IMR-90 (cell line): ENCODE measurements around the gene RPL19. TPM values are rescaled to one million over a fixed set of nuclear protein-coding genes. Genes with fewer than 3 reads are reported as not detected.

Experiments
- ATAC-seq: fragments of 200-7000 bp; cut with Tn5 transposase; 2 replicates; pipeline ENCODE4 v1.9.1; 2020; ENCODE audit warnings: low read depth, mild to moderate bottlenecking, moderate library complexity
- BruUV-seq: library from RNA; stranded (reverse); fragments of 400-500 nt; replicated peaks from 2 replicates; lab custom pipeline; 2021; lab: Mats Ljungman, UMichigan
- CTCF ChIA-PET: fragments of 300-600 bp; formaldehyde crosslinking; extraction: SDS; loops from one replicate; lab custom pipeline; 2021; ENCODE audit warnings: antibody characterized with exemption; lab: Yijun Ruan, JAX
- POLR2A ChIA-PET: fragments of 300-600 bp; sonication (Branson Sonifier 250); formaldehyde crosslinking; loops from one replicate; lab custom pipeline; 2022; ENCODE audit warnings: antibody characterized with exemption; ENCODE audit not compliant: unreplicated experiment; lab: Charles Lee
- DNase-seq: peaks from one replicate; pipeline ENCODE4 v3.0.0; 2013
- H2AFZ ChIP-seq: replicated peaks from 2 replicates; pipeline ENCODE3; 2013; ENCODE audit warnings: low read length, mild to moderate bottlenecking; ENCODE audit not compliant: poor library complexity
- H2AK5ac ChIP-seq: 2 replicates; pipeline ENCODE4 v1.6.1; 2013; ENCODE audit warnings: low read depth, low read length, inconsistent platforms
- H2AK9ac ChIP-seq: replicated peaks from 2 replicates; pipeline ENCODE3; 2013; ENCODE audit warnings: mild to moderate bottlenecking, low read depth, low read length, moderate library complexity; ENCODE audit not compliant: poor library complexity
- H2BK120ac ChIP-seq: 2 replicates; pipeline ENCODE4 v1.6.1; 2013; ENCODE audit warnings: low read depth, low read length, inconsistent platforms
- H2BK15ac ChIP-seq: 3 replicates; pipeline ENCODE4 v1.6.1; 2013; ENCODE audit warnings: low read depth, low read length, inconsistent platforms
- H2BK20ac ChIP-seq: 2 replicates; pipeline ENCODE4 v1.6.1; 2013; ENCODE audit warnings: low read depth, mild to moderate bottlenecking, inconsistent platforms, low read length, moderate library complexity
- H2BK5ac ChIP-seq: 2 replicates; pipeline ENCODE4 v1.6.1; 2013; ENCODE audit warnings: mild to moderate bottlenecking, low read depth, low read length, inconsistent platforms; ENCODE audit not compliant: poor library complexity, severe bottlenecking
- H3K14ac ChIP-seq: replicated peaks from 2 replicates; pipeline ENCODE4 v1.6.1; 2013; ENCODE audit warnings: low read depth, low read length, inconsistent platforms
- H3K18ac ChIP-seq: 2 replicates; pipeline ENCODE4 v1.6.1; 2013; ENCODE audit warnings: low read depth, low read length, control low read depth
- H3K23ac ChIP-seq: 2 replicates; pipeline ENCODE4 v1.6.1; 2013; ENCODE audit warnings: low read depth, low read length, inconsistent platforms
- H3K27ac ChIP-seq: 2 replicates; pipeline ENCODE4 v1.5.1; 2013; ENCODE audit warnings: mild to moderate bottlenecking, control low read depth, low read length; ENCODE audit not compliant: insufficient read depth
- H3K27me3 ChIP-seq: 2 replicates; pipeline ENCODE4 v1.6.1; 2013; ENCODE audit warnings: low read length; ENCODE audit not compliant: control insufficient read depth, insufficient read depth
- H3K36me3 ChIP-seq: 2 replicates; pipeline ENCODE4 v1.6.1; 2013; ENCODE audit warnings: low read length, mixed read lengths; ENCODE audit not compliant: control insufficient read depth, insufficient read depth
- H3K4ac ChIP-seq: 2 replicates; pipeline ENCODE4 v1.6.1; 2013; ENCODE audit warnings: low read depth, low read length, inconsistent platforms
- H3K4me1 ChIP-seq: 2 replicates; pipeline ENCODE4 v1.6.1; 2013; ENCODE audit warnings: low read length, mixed read lengths; ENCODE audit not compliant: control insufficient read depth, insufficient read depth
- H3K4me2 ChIP-seq: 2 replicates; pipeline ENCODE4 v1.6.1; 2013; ENCODE audit warnings: low read depth, mild to moderate bottlenecking, control low read depth, low read length, moderate library complexity
- H3K4me3 ChIP-seq: 2 replicates; pipeline ENCODE4 v1.5.1; 2013; ENCODE audit warnings: low read depth, mild to moderate bottlenecking, control low read depth, low read length, moderate library complexity; ENCODE audit not compliant: insufficient read depth
- H3K56ac ChIP-seq: 2 replicates; pipeline ENCODE4 v1.6.1; 2013; ENCODE audit warnings: low read length, inconsistent platforms; ENCODE audit not compliant: insufficient read depth; ENCODE audit errors: extremely low read depth
- H3K79me1 ChIP-seq, 2 experiments: 2 replicates each; pipeline ENCODE4 v1.6.1; 2013; ENCODE audit warnings: low read length in 2 of 2, inconsistent platforms in 1 of 2, low read depth in 1 of 2
- H3K9ac ChIP-seq: 2 replicates; pipeline ENCODE4 v1.6.1; 2013; ENCODE audit warnings: low read depth, low read length, control low read depth
- H3K9me1 ChIP-seq: 2 replicates; pipeline ENCODE4 v1.6.1; 2013; ENCODE audit warnings: low read length, inconsistent platforms; ENCODE audit not compliant: insufficient read depth
- H3K9me3 ChIP-seq: 2 replicates; pipeline ENCODE4 v1.6.1; 2013; ENCODE audit warnings: low read length; ENCODE audit not compliant: control insufficient read depth, insufficient read depth
- H4K20me1 ChIP-seq: 2 replicates; pipeline ENCODE4 v1.6.1; 2013; ENCODE audit warnings: low read length, inconsistent platforms; ENCODE audit not compliant: insufficient read depth
- H4K5ac ChIP-seq: 2 replicates; pipeline ENCODE4 v1.6.1; 2013; ENCODE audit warnings: mild to moderate bottlenecking, low read depth, low read length, control low read depth
- H4K8ac ChIP-seq, 2 experiments: 2 replicates each; pipeline ENCODE4 v1.6.1; 2013; ENCODE audit warnings: low read depth in 2 of 2, low read length in 2 of 2, control low read depth in 1 of 2, inconsistent platforms in 1 of 2
- H4K91ac ChIP-seq: 2 replicates; pipeline ENCODE4 v1.6.1; 2013; ENCODE audit warnings: low read depth, low read length, inconsistent platforms; ENCODE audit not compliant: insufficient read depth
- BHLHE40 ChIP-seq: fragments of 150-350 bp; IDR thresholded peaks from 2 replicates; pipeline ENCODE4 v1.6.1; 2016; ENCODE audit warnings: mild to moderate bottlenecking, low read depth, low read length
- CEBPB ChIP-seq: IDR thresholded peaks from 2 replicates; pipeline ENCODE4 v1.6.1; 2012; ENCODE audit warnings: low read depth, low read length, improper control_type of control experiment
- CHD1 ChIP-seq: IDR thresholded peaks from 2 replicates; pipeline ENCODE4 v1.6.1; 2012; ENCODE audit warnings: low read depth, low read length, improper control_type of control experiment
- MAZ ChIP-seq: IDR thresholded peaks from 2 replicates; pipeline ENCODE4 v1.6.1; 2012; ENCODE audit warnings: low read depth, mild to moderate bottlenecking, low read length, improper control_type of control experiment, moderate library complexity, borderline replicate concordance
- MXI1 ChIP-seq: IDR thresholded peaks from 2 replicates; pipeline ENCODE4 v1.6.1; 2012; ENCODE audit warnings: low read depth, mild to moderate bottlenecking, low read length, moderate library complexity, borderline replicate concordance
- NFE2L2 ChIP-seq: fragments of 150-350 bp; IDR thresholded peaks from 2 replicates; pipeline ENCODE4 v1.6.1; 2016; ENCODE audit warnings: low read depth, mild to moderate bottlenecking, low read length
- POLR2A ChIP-seq: IDR thresholded peaks from 2 replicates; pipeline ENCODE4 v1.6.1; 2012; ENCODE audit warnings: mild to moderate bottlenecking, low read depth, low read length
- SMC3 ChIP-seq: fragments of 150-350 bp; IDR thresholded peaks from 2 replicates; pipeline ENCODE4 v1.6.1; 2016; ENCODE audit warnings: low read depth, mild to moderate bottlenecking, antibody characterized with exemption, low read length, moderate library complexity
- WGBS, 2 experiments: methylation state at CpG; one replicate each; pipeline versions ENCODE4 v1.1.5 to v1.1.7; 2013; ENCODE audit warnings: missing lambda C conversion rate in 2 of 2; ENCODE audit not compliant: insufficient read length in 1 of 2; ENCODE audit errors: extremely low coverage in 2 of 2; 5-methylcytosine and 5-hydroxymethylcytosine counted together
- dilution Hi-C: fragments of 300-500 bp; cut with HindIII; formaldehyde crosslinking; loops from one replicate; pipeline ENCODE4 v1.14.3; 2018; ENCODE audit warnings: low sequenced_read_pairs; ENCODE audit not compliant: unreplicated experiment
- in situ Hi-C: fragments of 300-500 bp; cut with MboI; formaldehyde crosslinking; loops from 3 replicates; pipeline ENCODE4 v1.14.3; 2019; ENCODE audit warnings: low sequenced_read_pairs, inconsistent platforms, mixed read lengths
- intact Hi-C: fragments of 100-400 bp; cut with micrococcal nuclease; formaldehyde crosslinking; loops from 2 replicates; pipeline ENCODE4 v1.10.0; 2022
- polyA plus RNA-seq, 3 experiments: library from polyadenylated mRNA; depleted of rRNA; stranded (reverse); fragments of >200 nt; gene quantifications; 2 replicates each; pipeline ENCODE4 v1.2.3, GENCODE V29; 2012; ENCODE audit warnings: low replicate concordance in 1 of 3
- total RNA-seq: library from RNA; depleted of rRNA; stranded (reverse); fragments of >200 nt; gene quantifications from 2 replicates; pipeline ENCODE4 v1.2.3, GENCODE V29; 2012
- TF ChIP-seq, protein P1 (sequence below): conservative IDR thresholded peaks from 2 replicates; pipeline ENCODE4 v1.5.1; 2012; ENCODE audit warnings: mild to moderate bottlenecking, low read depth, low read length, improper control_type of control experiment
- TF ChIP-seq, protein P2 (sequence below): fragments of 150-350 bp; IDR thresholded peaks from 2 replicates; pipeline ENCODE4 v1.6.1; 2017; ENCODE audit warnings: mild to moderate bottlenecking, antibody characterized with exemption, low read length, low read depth

Gene RPL19
- total and polyA plus RNA-seq, 2 of the 4 experiments (the other 2 are of a cell fraction) = 2,101 to 2,466 TPM

DNA sequence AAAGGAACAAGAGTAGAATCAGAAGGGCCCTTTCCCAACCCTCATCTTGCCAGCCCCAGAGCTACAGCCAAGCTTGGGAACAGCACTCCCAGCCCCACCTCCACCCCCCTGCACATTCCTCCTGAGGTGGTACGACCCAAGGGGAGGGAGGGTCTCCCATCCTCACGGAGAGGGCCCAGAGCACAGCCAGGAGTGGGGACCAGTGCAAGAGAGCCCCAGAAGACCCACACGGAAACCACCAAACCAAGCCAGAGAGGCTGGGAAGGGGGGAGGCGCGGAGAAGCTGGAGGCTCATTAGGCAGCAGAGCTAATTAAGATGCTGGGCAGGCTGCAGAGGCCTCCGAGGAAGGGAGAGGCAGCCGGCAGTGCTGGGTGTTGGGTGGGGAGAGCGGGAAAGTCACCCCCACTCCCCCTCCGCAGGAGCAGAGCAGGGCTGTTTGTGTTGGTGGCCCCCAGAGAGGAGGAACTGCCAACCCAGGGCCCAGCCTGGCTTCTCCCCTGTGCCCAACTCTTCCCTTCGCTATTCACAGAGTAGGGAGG, 5.0 kb upstream of the RPL19 start (continued):
- TF ChIP-seq, protein P1, sequence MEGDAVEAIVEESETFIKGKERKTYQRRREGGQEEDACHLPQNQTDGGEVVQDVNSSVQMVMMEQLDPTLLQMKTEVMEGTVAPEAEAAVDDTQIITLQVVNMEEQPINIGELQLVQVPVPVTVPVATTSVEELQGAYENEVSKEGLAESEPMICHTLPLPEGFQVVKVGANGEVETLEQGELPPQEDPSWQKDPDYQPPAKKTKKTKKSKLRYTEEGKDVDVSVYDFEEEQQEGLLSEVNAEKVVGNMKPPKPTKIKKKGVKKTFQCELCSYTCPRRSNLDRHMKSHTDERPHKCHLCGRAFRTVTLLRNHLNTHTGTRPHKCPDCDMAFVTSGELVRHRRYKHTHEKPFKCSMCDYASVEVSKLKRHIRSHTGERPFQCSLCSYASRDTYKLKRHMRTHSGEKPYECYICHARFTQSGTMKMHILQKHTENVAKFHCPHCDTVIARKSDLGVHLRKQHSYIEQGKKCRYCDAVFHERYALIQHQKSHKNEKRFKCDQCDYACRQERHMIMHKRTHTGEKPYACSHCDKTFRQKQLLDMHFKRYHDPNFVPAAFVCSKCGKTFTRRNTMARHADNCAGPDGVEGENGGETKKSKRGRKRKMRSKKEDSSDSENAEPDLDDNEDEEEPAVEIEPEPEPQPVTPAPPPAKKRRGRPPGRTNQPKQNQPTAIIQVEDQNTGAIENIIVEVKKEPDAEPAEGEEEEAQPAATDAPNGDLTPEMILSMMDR = no peak
- TF ChIP-seq BHLHE40 = no peak
- no peak for TF ChIP-seq MXI1

- Histone ChIP-seq H3K27ac (no peak overlapping the region), H3K79me1 (peaks cover 32 to 64% of the 10 kb centered on the region in 2 experiments), H3K9me3 (no peaks in the 10 kb centered on the region), H2BK20ac (no peak overlapping the region), H3K9ac (no peak overlapping the region), H3K23ac (no peak overlapping the region), H3K18ac (no peak overlapping the region), H2BK5ac (no peak overlapping the region), H4K20me1 (peaks cover 23% of the 10 kb centered on the region), H4K91ac (no peak overlapping the region), H2AK5ac (peak overlapping the region; percentile 49; the same call in 1 of the 2 replicates), H2BK120ac (no peak overlapping the region), H3K4me3 (no peak overlapping the region), H3K36me3 (peaks cover 26% of the 10 kb centered on the region), H2AK9ac (peak overlapping the region; percentile 92), H3K27me3 (no peaks in the 10 kb centered on the region), H3K14ac (no peak overlapping the region), H3K4ac (no peak overlapping the region; the same call in 1 of the 2 replicates), H2AFZ (no peak overlapping the region), H4K5ac (no peak overlapping the region), H4K8ac (peak overlapping the region in 1 of 2 experiments; percentile 14; a peak in 1 of 4 replicates), H3K4me2 (peak overlapping the region; percentile 91; the same call in 1 of the 2 replicates), H2BK15ac (no peak overlapping the region), H3K56ac (no peak overlapping the region), H3K4me1 (peaks cover 19% of the 10 kb centered on the region), H3K9me1 (peaks cover 26% of the 10 kb centered on the region)
- DNase-seq (no peak), ATAC-seq (no peak)
- no TSS peak for BruUV-seq
- WGBS, 2 experiments = 100% methylated on average over 3 of the region's 8 CpGs; no CpG with 5 or more reads in 1 of the 2 experiments
- TF ChIP-seq, protein P2, sequence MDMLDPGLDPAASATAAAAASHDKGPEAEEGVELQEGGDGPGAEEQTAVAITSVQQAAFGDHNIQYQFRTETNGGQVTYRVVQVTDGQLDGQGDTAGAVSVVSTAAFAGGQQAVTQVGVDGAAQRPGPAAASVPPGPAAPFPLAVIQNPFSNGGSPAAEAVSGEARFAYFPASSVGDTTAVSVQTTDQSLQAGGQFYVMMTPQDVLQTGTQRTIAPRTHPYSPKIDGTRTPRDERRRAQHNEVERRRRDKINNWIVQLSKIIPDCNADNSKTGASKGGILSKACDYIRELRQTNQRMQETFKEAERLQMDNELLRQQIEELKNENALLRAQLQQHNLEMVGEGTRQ = no peak
- TF ChIP-seq CEBPB (no peak), CHD1 (no peak), POLR2A (no peak), MXI1 (no peak), MAZ (no peak), SMC3 (no peak), NFE2L2 (no peak)
- in situ Hi-C loops = no loop called here
- ChIA-PET POLR2A (no interaction called here), CTCF (no interaction called here)
- intact Hi-C loops = no loop called here
- dilution Hi-C loops = no loop called here
Observed at GRCh38 chr17:39195568-39196160, 4.4 kb upstream of the RPL19 start.
